Measurements from ENCODE around the gene KANSL2. TPM values are rescaled to one million over a fixed set of nuclear protein-coding genes. Genes with fewer than 3 reads are reported as not detected.
"Not testable (repeated sequence)": the region's sequence is repeated elsewhere in the genome, so short reads cannot be mapped to it uniquely, and the experiment has no call there.

KANSL2 gene
- total and polyA plus RNA-seq, 7 experiments from 2014 or later, result 33.4 to 117 (median 73.2) TPM

- H3K4me3 Mint-ChIP-seq, result no peak overlapping the region
- no peak overlapping the region for H3K27ac Mint-ChIP-seq
- H3K4me1 Mint-ChIP-seq, result peaks cover 0 to 7% (median 0%) of the 10 kb centered on the region in 7 donors
- Histone ChIP-seq H3K4me3 (ENCODE audit: low read length) (no peak overlapping the region), H3K36me3 (ENCODE audit: control insufficient read depth in 2 of 3, insufficient read depth in 3 of 3, low read length in 3 of 3) (peaks cover 0 to 11% (median 0%) of the 10 kb centered on the region in 3 experiments), H3K4me1 (ENCODE audit: control insufficient read depth in 2 of 2, insufficient read depth in 2 of 2, low read length in 2 of 2) (no peaks in the 10 kb centered on the region), H3K9me3 (ENCODE audit: control insufficient read depth in 2 of 3, low read length in 3 of 3) (no peaks in the 10 kb centered on the region), H3K27ac (ENCODE audit: low read depth, low read length) (no peak overlapping the region), H3K27me3 (ENCODE audit: control insufficient read depth in 2 of 2, insufficient read depth in 2 of 2, low read length in 2 of 2) (no peaks in the 10 kb centered on the region)
- peaks cover 0 to 26% (median 7%) of the 10 kb centered on the region in 11 donors for H3K9me3 Mint-ChIP-seq
- CTCF ChIA-PET, result interaction anchor here (0.5 kb wide), 1 partner anchor 836 kb away, joined by 3 read pairs; no protein-coding TSS in a partner anchor
- no peak for DNase-seq
- H3K27me3 Mint-ChIP-seq, result no peaks in the 10 kb centered on the region
- intact Hi-C loops (cut with micrococcal nuclease), result no loop called here
- ATAC-seq, result no peak
- POLR2A ChIA-PET, result no interaction called here
- peaks cover 4 to 41% (median 38%) of the 10 kb centered on the region in 5 donors for H3K36me3 Mint-ChIP-seq
These were observed 41.6 kb downstream of the KANSL2 start for GRCh38 chr12:48640428-48640827.

GRCh38 chr12:48631071-48631470 lies 51.0 kb downstream of the KANSL2 start:
- Histone ChIP-seq H3K27ac (ENCODE audit: low read depth, low read length) (no peak overlapping the region), H3K4me3 (ENCODE audit: low read length) (no peak overlapping the region), H3K36me3 (ENCODE audit: control insufficient read depth in 2 of 3, insufficient read depth in 3 of 3, low read length in 3 of 3) (no peaks in the 10 kb centered on the region), H3K27me3 (ENCODE audit: control insufficient read depth in 2 of 2, insufficient read depth in 2 of 2, low read length in 2 of 2) (no peaks in the 10 kb centered on the region), H3K4me1 (ENCODE audit: control insufficient read depth in 2 of 2, insufficient read depth in 2 of 2, low read length in 2 of 2) (no peaks in the 10 kb centered on the region), H3K9me3 (ENCODE audit: control insufficient read depth in 2 of 3, low read length in 3 of 3) (no peaks in the 10 kb centered on the region)
- ATAC-seq (no peak), DNase-seq (no peak)
- ChIA-PET POLR2A (no interaction called here), CTCF (interaction anchor here (2.6 kb wide), 1 partner anchor 13 kb away, joined by 7 read pairs; no protein-coding TSS in a partner anchor)
- H3K4me3 Mint-ChIP-seq, result no peak overlapping the region
- no peak overlapping the region for H3K27ac Mint-ChIP-seq
- peaks cover 28 to 36% (median 29%) of the 10 kb centered on the region in 5 donors for H3K27me3 Mint-ChIP-seq
- H3K4me1 Mint-ChIP-seq, result no peaks in the 10 kb centered on the region
- peaks cover 0 to 3% (median 0%) of the 10 kb centered on the region in 5 donors for H3K36me3 Mint-ChIP-seq
- intact Hi-C loops (cut with micrococcal nuclease), result no loop called here
- H3K9me3 Mint-ChIP-seq, result peaks cover 0 to 1% (median 0%) of the 10 kb centered on the region in 11 donors

GRCh38 chr12:48630346-48630745 lies 51.7 kb downstream of the KANSL2 start:
- intact Hi-C loops (cut with micrococcal nuclease), result no loop called here
- Histone ChIP-seq H3K4me1 (ENCODE audit: control insufficient read depth in 2 of 2, insufficient read depth in 2 of 2, low read length in 2 of 2) (no peaks in the 10 kb centered on the region), H3K4me3 (ENCODE audit: low read length) (no peak overlapping the region), H3K27me3 (ENCODE audit: control insufficient read depth in 2 of 2, insufficient read depth in 2 of 2, low read length in 2 of 2) (no peaks in the 10 kb centered on the region), H3K27ac (ENCODE audit: low read depth, low read length) (no peak overlapping the region), H3K9me3 (ENCODE audit: control insufficient read depth in 2 of 3, low read length in 3 of 3) (no peaks in the 10 kb centered on the region), H3K36me3 (ENCODE audit: control insufficient read depth in 2 of 3, insufficient read depth in 3 of 3, low read length in 3 of 3) (no peaks in the 10 kb centered on the region)
- no peaks in the 10 kb centered on the region for H3K4me1 Mint-ChIP-seq
- H3K4me3 Mint-ChIP-seq, result no peak overlapping the region
- DNase-seq, result no peak
- peaks cover 0 to 3% (median 0%) of the 10 kb centered on the region in 5 donors for H3K36me3 Mint-ChIP-seq
- ChIA-PET CTCF (no interaction called here), POLR2A (no interaction called here)
- H3K9me3 Mint-ChIP-seq, result peaks cover 0 to 1% (median 0%) of the 10 kb centered on the region in 11 donors
- H3K27ac Mint-ChIP-seq, result no peak overlapping the region
- peaks cover 28 to 36% (median 31%) of the 10 kb centered on the region in 5 donors for H3K27me3 Mint-ChIP-seq
- no peak for ATAC-seq

- Histone ChIP-seq H3K4me3 (ENCODE audit: low read length) (no peak overlapping the region), H3K4me1 (ENCODE audit: control insufficient read depth in 2 of 2, insufficient read depth in 2 of 2, low read length in 2 of 2) (no peaks in the 10 kb centered on the region), H3K27me3 (ENCODE audit: control insufficient read depth in 2 of 2, insufficient read depth in 2 of 2, low read length in 2 of 2) (no peaks in the 10 kb centered on the region), H3K9me3 (ENCODE audit: control insufficient read depth in 2 of 3, low read length in 3 of 3) (no peaks in the 10 kb centered on the region), H3K36me3 (ENCODE audit: control insufficient read depth in 2 of 3, insufficient read depth in 3 of 3, low read length in 3 of 3) (no peaks in the 10 kb centered on the region), H3K27ac (ENCODE audit: low read depth, low read length) (no peak overlapping the region)
- Mint-ChIP-seq H3K4me3 (no peak overlapping the region), H3K36me3 (peaks cover 0 to 2% (median 0%) of the 10 kb centered on the region in 5 donors), H3K9me3 (peaks cover 0 to 1% (median 0%) of the 10 kb centered on the region in 11 donors), H3K27ac (no peak overlapping the region), H3K27me3 (peaks cover 28 to 36% (median 33%) of the 10 kb centered on the region in 5 donors), H3K4me1 (no peaks in the 10 kb centered on the region)
- POLR2A ChIA-PET, result no interaction called here
- DNase-seq (no peak), ATAC-seq (no peak)
- CTCF ChIA-PET, result interaction anchor here (0.6 kb wide), 1 partner anchor 1226 kb away, joined by 3 read pairs; no protein-coding TSS in a partner anchor
- intact Hi-C loops (cut with micrococcal nuclease), result no loop called here
These were observed 52.5 kb downstream of the KANSL2 start for GRCh38 chr12:48629541-48629940.

- H3K9me3 ChIP-seq (ENCODE audit: control insufficient read depth in 2 of 3, low read length in 3 of 3), result no peaks in the 10 kb centered on the region
- H3K9me3 Mint-ChIP-seq, result peaks cover 0 to 2% (median 0%) of the 10 kb centered on the region in 11 donors
- CTCF ChIA-PET, result no interaction called here
- ATAC-seq (no peak), DNase-seq (no peak)
- intact Hi-C loops (cut with micrococcal nuclease), result no loop called here
- no peaks in the 10 kb centered on the region for H3K36me3 Mint-ChIP-seq
- H3K4me1 Mint-ChIP-seq, result no peaks in the 10 kb centered on the region
- peaks cover 28 to 41% (median 32%) of the 10 kb centered on the region in 5 donors for H3K27me3 Mint-ChIP-seq
- H3K27ac Mint-ChIP-seq, result no peak overlapping the region
- H3K27me3 ChIP-seq (ENCODE audit: control insufficient read depth in 2 of 2, insufficient read depth in 2 of 2, low read length in 2 of 2), result no peaks in the 10 kb centered on the region
- no peak overlapping the region for H3K27ac ChIP-seq (ENCODE audit: low read depth, low read length)
- H3K4me3 Mint-ChIP-seq, result no peak overlapping the region
- POLR2A ChIA-PET, result no interaction called here
- no peak overlapping the region for H3K4me3 ChIP-seq (ENCODE audit: low read length)
- no peaks in the 10 kb centered on the region for H3K4me1 ChIP-seq (ENCODE audit: control insufficient read depth in 2 of 2, insufficient read depth in 2 of 2, low read length in 2 of 2)
- H3K36me3 ChIP-seq (ENCODE audit: control insufficient read depth in 2 of 3, insufficient read depth in 3 of 3, low read length in 3 of 3), result no peaks in the 10 kb centered on the region
These were observed 54.5 kb downstream of the KANSL2 start for GRCh38 chr12:48627556-48627955.

- peaks cover 12 to 37% (median 19%) of the 10 kb centered on the region in 5 donors for H3K27me3 Mint-ChIP-seq
- H3K4me1 ChIP-seq (ENCODE audit: control insufficient read depth in 2 of 2, insufficient read depth in 2 of 2, low read length in 2 of 2); H3K27ac Mint-ChIP-seq; H3K4me3 Mint-ChIP-seq; H3K4me3 ChIP-seq (ENCODE audit: low read length); intact Hi-C loops (cut with micrococcal nuclease); H3K4me1 Mint-ChIP-seq; H3K9me3 Mint-ChIP-seq; H3K9me3 ChIP-seq (ENCODE audit: control insufficient read depth in 2 of 3, low read length in 3 of 3); H3K36me3 ChIP-seq (ENCODE audit: control insufficient read depth in 2 of 3, insufficient read depth in 3 of 3, low read length in 3 of 3); ATAC-seq; H3K27me3 ChIP-seq (ENCODE audit: control insufficient read depth in 2 of 2, insufficient read depth in 2 of 2, low read length in 2 of 2); POLR2A ChIA-PET; H3K36me3 Mint-ChIP-seq; H3K27ac ChIP-seq (ENCODE audit: low read depth, low read length); DNase-seq: not testable (repeated sequence)
- CTCF ChIA-PET, result interaction anchor here (0.6 kb wide), 1 partner anchor 419 kb away, joined by 3 read pairs; no protein-coding TSS in a partner anchor
These were observed 59.0 kb downstream of the KANSL2 start for GRCh38 chr12:48622997-48623396.

- H3K36me3 Mint-ChIP-seq, result peaks cover 0 to 6% (median under 1%) of the 10 kb centered on the region in 5 donors
- H3K4me1 ChIP-seq (ENCODE audit: control insufficient read depth in 2 of 2, insufficient read depth in 2 of 2, low read length in 2 of 2), result no peaks in the 10 kb centered on the region
- ChIA-PET CTCF (interaction anchor here (0.5 to 3.0 kb wide), 19 partner anchors 10 to 969 kb away, joined by 3 to 49 read pairs (median 3); no protein-coding TSS in a partner anchor), POLR2A (no interaction called here)
- intact Hi-C loops (cut with micrococcal nuclease), result loop anchor here (1.0 to 10.0 kb wide), 15 partner anchors 76 to 967 kb away; partner anchors contain the start of genes CCDC184 (in 1 of the 2), COL2A1 (in 1 of the 2), TMEM106C (in 1 of the 2) and ZNF641 (in 1 of the 2)
- H3K9me3 Mint-ChIP-seq, result peaks cover 2 to 16% (median 10%) of the 10 kb centered on the region in 11 donors
- ATAC-seq (peak; percentile 97), DNase-seq (peak; percentile 27 to 82 (median 75))
- H3K36me3 ChIP-seq (ENCODE audit: control insufficient read depth in 2 of 3, insufficient read depth in 3 of 3, low read length in 3 of 3), result no peaks in the 10 kb centered on the region
- no peak overlapping the region for H3K27ac Mint-ChIP-seq
- H3K27me3 ChIP-seq (ENCODE audit: control insufficient read depth in 2 of 2, insufficient read depth in 2 of 2, low read length in 2 of 2), result no peaks in the 10 kb centered on the region
- peaks cover 0 to 5% (median 0%) of the 10 kb centered on the region in 7 donors for H3K4me1 Mint-ChIP-seq
- no peak overlapping the region for H3K4me3 ChIP-seq (ENCODE audit: low read length)
- peaks cover 24 to 44% (median 29%) of the 10 kb centered on the region in 5 donors for H3K27me3 Mint-ChIP-seq
- no peak overlapping the region for H3K27ac ChIP-seq (ENCODE audit: low read depth, low read length)
- no peaks in the 10 kb centered on the region for H3K9me3 ChIP-seq (ENCODE audit: control insufficient read depth in 2 of 3, low read length in 3 of 3)
- H3K4me3 Mint-ChIP-seq, result no peak overlapping the region
These were observed 63.5 kb downstream of the KANSL2 start for GRCh38 chr12:48618541-48618940.

Measured in naive thymus-derived CD4-positive, alpha-beta T cell (primary cell).